ENCODE results near the gene CDK3.

DNA sequence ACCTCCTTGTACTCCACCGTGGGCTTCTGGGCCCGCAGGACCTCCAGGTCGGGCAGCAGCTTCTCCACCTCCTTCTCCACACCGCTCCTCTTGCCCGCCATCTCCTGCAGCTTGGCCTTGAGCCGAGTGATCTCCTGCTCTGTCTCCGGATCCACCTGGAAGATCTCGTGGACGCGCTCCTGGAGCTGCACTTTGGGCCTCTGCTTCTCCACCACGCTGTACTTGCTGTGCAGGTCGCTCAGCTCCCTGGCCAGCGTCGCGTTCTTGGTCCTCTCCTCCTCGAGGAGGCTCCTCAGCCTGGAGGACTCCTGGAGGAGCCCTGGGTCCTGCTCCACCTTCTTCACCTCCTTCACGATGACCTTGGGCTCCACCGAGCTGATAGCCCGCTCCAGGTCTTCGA lies 8.8 kb downstream of the CDK3 start:
- TF ChIP-seq CTCF (IDR thresholded peaks at IDR 0.05) (no peak), EP300 (IDR thresholded peaks at IDR 0.05) (no peak), POLR2AphosphoS5 (IDR thresholded peaks at IDR 0.05) (no peak)
